ENCODE data around the gene PRKCB.
A peak's percentile ranks its signal among the peaks of the same experiment; 100 is the strongest.

Gene PRKCB

GRCh38 chr16:24075302-24075701 lies 239.5 kb downstream of the PRKCB start:
- ChIA-PET POLR2A (ENCODE audit: low non-redundant PET) (no interaction called here), CTCF (no interaction called here)
- no peak for TF ChIP-seq CTCF (conservative IDR thresholded peaks at IDR 0.05; ENCODE audit: low read depth)
- no peak overlapping the region for H3K27ac ChIP-seq
- DNase-seq (ENCODE audit: low spot score) = no peak

GRCh38 chr16:24075931-24076716 lies 240.3 kb downstream of the PRKCB start:
- TF ChIP-seq CTCF (conservative IDR thresholded peaks at IDR 0.05; ENCODE audit: low read depth) = no peak
- CTCF ChIA-PET = interaction anchor here (0.7 kb wide), 1 partner anchor 8 kb away, joined by 3 read pairs; no protein-coding TSS in a partner anchor
- H3K27ac ChIP-seq = no peak overlapping the region
- DNase-seq (ENCODE audit: low spot score) = peak; percentile 22
- POLR2A ChIA-PET (ENCODE audit: low non-redundant PET) = no interaction called here

GRCh38 chr16:24077292-24077691 lies 241.5 kb downstream of the PRKCB start:
- POLR2A ChIA-PET (ENCODE audit: low non-redundant PET) = no interaction called here
- CTCF ChIA-PET = no interaction called here
- no peak overlapping the region for H3K27ac ChIP-seq
- TF ChIP-seq CTCF (conservative IDR thresholded peaks at IDR 0.05; ENCODE audit: low read depth) = no peak
- no peak for DNase-seq (ENCODE audit: low spot score)

GRCh38 chr16:24077966-24078365 lies 242.2 kb downstream of the PRKCB start:
- ChIA-PET CTCF (interaction anchor here (0.7 kb wide), 1 partner anchor 74 kb away, joined by 3 read pairs; no protein-coding TSS in a partner anchor), POLR2A (ENCODE audit: low non-redundant PET) (no interaction called here)
- no peak for TF ChIP-seq CTCF (conservative IDR thresholded peaks at IDR 0.05; ENCODE audit: low read depth)
- no peak for DNase-seq (ENCODE audit: low spot score)
- H3K27ac ChIP-seq = no peak overlapping the region

GRCh38 chr16:24085666-24086065 lies 249.9 kb downstream of the PRKCB start:
- TF ChIP-seq CTCF (conservative IDR thresholded peaks at IDR 0.05; ENCODE audit: low read depth) = no peak

GRCh38 chr16:24087891-24088410 lies 252.2 kb downstream of the PRKCB start:
- ChIA-PET CTCF (no interaction called here), POLR2A (ENCODE audit: low non-redundant PET) (no interaction called here)
- DNase-seq (ENCODE audit: low spot score) = no peak
- TF ChIP-seq CTCF (conservative IDR thresholded peaks at IDR 0.05; ENCODE audit: low read depth) = no peak
- H3K27ac ChIP-seq = no peak overlapping the region

More at GRCh38 chr16:24085666-24086065, 249.9 kb downstream of the PRKCB start:
- no peak for DNase-seq (ENCODE audit: low spot score)
- ChIA-PET CTCF (no interaction called here), POLR2A (ENCODE audit: low non-redundant PET) (no interaction called here)
- no peak overlapping the region for H3K27ac ChIP-seq

All from RWPE1 (cell line).